Measurements from ENCODE around the gene KLHL22.
"Not testable (repeated sequence)": the region's sequence is repeated elsewhere in the genome, so short reads cannot be mapped to it uniquely, and the experiment has no call there.

The KLHL22 gene

DNA sequence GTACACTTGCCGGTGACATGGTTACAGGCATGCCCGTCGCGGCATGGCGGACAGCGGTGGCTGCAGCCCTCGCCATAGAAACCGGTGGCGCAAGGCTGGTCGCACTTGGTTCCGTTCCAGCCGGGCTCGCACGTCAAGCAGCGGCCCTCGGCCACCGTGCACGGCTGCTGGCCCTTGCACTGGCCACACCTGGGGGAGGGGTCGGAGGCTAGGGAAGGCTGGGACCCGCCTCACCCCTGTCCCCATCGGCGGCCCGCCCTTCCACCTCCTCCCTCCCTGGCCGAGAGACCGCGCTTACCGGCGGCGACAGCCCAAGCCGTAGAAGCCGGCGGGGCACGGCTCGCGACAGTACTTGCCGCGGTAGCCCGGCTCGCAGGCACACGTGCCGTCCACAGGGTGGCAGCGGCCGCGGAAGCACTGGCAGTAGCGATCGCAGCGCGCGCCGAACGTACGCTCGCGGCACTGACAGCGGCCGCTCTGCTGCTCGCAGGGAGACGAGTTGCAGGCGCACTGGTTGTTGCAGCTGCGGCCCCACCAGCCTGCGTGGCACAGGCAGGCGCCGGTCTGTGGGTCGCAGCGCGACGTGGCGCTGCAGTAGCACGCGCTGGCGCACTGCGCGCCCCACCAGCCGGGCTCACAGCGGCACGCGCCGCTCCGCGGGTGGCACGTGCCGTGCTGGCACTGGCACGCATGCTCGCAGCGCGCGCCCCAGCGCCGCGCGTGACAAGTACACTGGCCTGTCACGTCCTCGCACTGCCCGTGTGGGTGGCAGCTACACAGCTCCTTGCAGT, 64.7 kb downstream of the KLHL22 start:
- peak; percentile 59 for DNase-seq

- peak; percentile 18 for DNase-seq
Measured at GRCh38 chr22:20430101-20430719, 65.4 kb downstream of the KLHL22 start.

GRCh38 chr22:20429254-20430100, 66.1 kb downstream of the KLHL22 start:
- DNase-seq = peak; percentile 82

DNA sequence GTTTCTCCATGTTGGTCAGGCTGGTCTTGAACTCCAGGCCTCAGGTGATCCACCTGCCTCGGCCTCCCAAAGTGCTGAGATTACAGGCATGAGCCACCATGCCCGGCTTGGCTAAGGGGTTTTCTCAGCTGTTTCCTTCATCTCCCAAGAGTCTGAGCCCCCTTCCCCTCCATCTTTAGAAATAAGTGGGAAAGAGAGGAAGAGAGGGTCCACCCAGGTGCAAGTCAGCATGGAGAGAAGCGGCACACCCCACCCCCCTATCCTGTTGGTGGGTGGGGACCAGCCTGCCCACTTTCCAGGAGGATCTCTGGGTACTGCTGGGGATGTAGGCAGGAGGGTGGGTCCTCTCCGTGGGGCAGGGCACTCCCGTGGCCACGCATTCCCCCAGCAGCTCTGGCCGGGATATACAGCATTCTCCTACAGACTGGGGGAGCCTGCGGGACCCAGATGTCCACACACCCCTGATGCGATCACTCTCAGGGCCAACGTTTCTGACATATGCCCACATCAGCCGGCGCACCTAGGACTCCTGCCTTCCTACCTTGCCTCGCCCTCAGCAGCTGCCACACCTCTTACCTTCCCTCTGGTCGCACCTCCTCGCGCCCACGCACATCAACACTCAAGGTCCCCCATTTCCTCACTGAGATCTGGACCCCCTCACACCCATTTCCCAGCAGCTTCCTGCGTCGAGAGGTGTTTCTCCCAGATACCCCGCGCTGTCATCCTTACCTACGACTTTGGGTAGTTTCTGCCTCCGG, 66.9 kb downstream of the KLHL22 start:
- DNase-seq = no peak

DNA sequence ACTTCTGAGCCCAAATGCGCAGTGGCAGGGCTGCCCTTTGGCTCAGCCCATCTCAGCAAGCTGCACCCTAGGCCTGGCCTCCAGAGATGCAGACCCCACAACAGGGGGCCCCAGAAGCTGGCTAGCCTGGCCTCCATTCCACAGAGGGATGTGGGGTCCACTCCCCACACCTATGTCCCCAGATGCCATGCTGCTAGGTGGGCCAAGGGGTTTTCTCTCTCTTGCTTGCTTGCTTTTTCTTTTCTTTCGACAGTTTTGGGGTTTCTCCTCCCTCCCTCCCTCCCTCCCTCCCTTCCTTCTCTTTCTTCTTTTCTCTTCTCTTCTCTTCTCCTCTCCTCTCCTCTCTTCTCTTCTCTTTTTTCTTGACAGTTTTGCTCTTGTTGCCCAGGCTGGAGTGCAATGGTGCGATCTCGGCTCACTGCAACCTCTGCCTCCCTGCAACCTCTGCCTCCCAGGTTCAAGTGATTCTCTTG, 67.6 kb downstream of the KLHL22 start:
- DNase-seq = no peak

DNA sequence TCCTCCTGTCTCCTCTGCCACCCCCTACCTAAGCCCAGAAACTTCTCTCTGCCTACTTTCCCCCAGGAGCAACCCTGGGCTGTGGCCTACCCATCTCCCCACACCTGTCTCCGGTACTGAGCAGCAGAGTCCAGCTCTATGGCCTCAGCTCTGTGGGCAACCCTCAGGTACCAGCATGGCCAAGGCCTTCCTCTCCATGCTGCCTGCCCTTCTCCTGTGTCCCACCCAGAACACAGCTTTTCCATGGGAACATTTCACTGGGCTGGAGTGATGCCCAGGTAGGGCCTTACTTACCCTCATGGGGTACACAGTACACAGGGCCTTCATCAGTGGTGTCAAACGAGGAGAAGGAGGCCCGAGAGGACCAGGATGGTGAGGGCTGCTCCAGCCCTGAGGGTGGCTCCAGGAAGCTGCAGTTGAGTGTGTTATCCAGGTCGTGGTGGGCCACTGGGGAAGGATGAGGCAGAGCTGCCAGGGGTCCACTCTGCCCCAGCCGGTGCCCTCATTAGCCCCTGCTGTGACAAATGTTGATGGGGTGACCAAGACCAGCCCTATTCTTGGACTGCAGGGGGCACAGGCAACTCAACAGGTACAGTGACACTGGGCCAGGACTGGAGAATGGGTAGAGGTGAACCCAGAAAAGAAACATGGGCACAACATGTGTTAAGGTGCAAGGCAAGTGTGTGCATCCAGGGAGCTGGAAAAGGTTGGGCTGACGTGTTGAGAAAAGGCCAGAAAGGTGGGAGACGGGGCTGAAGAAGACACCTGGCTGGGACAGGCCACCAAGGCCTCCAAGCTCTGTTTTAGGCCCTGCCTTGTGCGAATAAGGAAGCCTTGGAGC, 68.3 kb downstream of the KLHL22 start:
- no peak for DNase-seq

DNA sequence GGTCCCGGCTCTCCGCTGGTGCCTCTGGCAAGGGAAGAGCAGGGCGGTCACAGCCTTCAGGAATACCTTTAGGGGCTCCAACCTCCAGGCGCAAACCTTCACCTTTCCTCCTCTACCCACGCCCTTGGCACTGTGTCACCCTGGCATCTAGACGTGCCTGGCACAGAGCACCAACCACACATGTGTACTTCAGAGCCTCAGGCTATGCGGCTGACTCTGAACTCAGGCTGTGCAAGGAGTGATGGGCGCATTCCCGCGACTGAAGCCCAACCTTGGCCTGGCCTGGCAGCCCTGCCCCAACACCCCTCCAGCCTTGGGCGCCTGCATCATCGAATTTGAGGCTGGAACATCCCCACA, 69.4 kb downstream of the KLHL22 start:
- DNase-seq = no peak

DNA sequence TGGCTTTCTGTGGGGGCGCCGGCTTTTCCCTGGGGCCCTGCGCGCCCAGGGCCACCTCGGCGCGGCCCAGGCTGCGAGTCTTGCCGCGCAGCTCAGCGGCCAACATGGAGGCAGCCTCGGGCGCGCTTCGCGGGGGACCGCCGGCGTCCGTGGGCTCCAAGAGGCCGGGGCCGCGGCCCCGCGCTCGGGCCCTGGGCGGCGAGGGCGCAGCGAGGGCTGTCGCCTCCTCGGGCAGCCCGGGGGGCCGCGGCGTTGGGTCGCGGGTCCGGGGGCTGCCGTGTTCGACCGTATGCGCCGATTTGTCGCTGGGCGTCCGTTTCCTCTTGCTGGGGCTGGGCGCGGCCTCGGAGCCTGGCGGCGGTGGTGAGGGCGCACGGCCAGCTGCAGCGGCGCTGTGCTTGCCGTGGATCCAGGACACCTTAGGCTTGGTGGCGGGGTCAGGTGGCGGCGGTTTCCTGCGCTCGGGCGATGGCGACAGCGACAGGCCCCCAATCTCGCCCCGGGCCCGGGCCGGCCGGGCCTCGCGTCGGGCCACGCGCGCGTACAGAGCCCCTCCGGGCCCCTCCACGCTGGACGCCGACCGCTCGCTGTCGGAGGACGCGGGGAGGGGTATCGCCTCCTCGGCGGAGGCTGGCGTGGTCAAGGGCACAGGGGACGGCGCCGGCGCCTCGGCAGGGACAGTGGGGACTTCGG, 69.9 kb downstream of the KLHL22 start:
- no peak for DNase-seq

GRCh38 chr22:20424932-20425565, 70.5 kb downstream of the KLHL22 start:
- DNase-seq = peak; percentile 21

GRCh38 chr22:20424568-20424931, 71.0 kb downstream of the KLHL22 start:
- DNase-seq = no peak

DNA sequence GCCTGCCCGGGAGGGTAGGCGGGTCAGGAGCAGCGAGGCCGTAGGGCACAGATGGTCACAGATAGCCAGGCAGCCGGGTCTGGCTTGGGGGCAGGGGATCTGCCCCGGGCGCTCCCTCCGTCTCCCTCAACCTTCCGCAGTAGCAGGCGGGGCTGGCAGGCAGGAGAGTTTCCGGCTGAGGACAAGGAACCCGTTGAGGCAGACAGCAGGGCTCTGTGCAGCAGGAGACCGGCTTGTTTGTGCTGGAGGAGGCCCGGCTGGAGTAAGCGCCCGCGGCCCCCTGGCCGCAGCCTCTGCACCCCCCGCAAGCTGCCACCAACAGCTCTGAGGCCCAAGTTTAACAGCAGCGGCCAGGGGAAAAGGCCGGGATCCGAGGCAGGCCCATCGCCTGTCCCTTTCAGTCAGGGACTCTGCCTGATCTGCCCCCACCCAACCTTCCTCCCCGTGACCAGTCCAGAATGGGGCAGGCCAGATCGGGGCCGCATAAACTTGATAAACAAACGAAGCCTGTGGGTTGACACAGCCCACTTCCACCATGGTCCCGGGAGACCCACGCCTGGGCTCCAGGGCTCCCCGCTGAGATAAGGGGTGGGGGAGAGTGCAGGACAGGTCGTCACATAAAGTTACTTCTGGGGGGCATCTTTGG, 71.6 kb downstream of the KLHL22 start:
- DNase-seq = no peak

DNA sequence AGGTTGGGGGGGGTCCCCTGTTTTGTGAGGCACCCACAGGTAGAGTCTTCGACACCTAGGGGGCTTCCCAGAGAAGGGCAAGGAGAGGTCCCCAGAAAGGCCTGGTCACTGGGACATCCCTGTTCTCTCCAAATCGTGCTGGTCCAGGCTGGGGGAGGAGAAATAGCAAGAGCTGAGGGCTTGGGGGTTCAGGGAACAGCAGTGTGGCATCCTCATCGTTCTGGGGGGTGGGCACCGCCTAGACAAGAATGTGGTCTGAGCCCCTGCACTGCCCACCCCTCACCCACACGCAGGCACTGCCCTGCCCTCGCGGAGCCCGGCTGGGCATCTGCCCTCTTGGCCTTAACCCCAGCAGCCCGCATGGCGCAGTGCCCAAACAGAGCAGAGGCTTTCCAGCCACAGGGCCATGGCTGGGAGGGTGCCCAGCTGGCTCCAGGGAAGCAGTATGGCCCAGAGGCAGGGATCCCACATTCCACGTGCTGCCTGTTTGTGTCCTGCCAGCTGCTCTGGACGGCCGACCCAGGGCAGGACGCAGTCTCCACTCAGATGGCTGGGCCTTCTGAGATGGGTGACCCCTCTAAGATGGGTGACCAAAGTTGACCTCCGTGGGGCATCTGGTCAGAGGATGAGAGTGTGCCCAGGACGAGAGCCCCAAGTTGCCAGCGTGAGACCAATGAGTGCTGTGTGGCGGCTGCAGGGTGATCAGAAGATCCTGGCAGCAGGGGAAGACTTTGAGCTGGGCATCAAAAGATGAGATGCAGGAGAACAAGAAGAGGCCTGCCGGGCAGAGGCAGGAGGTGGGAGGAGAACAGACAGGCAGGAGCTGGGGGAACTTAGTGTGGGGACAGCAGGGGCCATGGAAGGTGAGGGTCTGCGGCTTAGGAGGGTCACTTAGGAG, 72.3 kb downstream of the KLHL22 start:
- no peak for DNase-seq

- no peak for DNase-seq
Measured at GRCh38 chr22:20422271-20423007, 73.2 kb downstream of the KLHL22 start.

DNA sequence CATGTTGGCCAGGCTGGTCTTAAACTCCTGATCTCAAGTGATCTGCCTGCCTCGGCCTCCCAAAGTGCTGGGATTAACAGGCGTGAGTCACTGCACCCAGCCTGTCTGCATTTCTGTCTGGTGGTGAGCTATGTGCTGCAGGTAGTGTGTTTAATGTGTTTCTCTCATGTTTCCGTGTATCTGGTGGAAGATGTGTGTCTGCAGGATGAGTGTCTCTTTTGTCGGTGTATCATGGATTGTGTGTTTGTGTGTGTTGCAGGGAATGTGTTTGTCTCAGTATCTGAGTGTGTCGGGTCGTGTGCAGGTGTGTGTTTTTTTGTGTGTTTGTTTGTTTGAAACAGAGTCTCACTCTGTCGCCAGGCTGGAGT, 74.1 kb downstream of the KLHL22 start:
- DNase-seq = no peak

DNA sequence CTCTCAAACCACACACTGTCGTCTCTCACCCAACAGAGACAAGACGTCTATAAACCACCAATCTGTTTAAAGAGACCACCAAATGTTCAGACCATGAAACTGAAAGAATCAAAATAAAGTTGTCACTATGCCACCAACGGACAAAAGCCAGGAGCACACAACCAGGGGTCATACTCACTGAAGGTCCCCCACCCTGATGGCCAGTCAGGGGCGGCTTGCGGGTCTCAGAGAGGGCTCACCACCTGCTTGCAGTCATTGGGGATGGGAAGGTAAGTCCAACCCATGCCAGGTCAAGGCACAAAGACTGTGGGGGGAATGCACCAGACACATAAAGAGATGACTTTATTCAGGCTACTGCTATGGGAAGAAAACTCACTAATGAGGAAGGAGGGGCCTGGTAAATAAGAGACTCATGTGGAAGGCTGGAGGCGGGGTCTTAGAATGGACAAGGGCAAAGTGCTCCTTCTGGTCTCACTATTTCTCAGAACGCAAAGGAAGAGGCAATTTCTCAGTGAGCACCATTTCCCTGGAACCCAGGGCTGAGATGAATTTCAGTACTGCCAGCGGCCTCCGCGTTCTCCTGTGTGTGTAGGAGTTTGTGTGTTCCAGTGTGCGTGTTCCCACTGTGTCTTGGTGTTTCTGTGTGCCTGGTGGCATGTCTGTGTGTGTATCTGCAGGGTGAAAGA, 75.3 kb downstream of the KLHL22 start:
- no peak for DNase-seq

DNA sequence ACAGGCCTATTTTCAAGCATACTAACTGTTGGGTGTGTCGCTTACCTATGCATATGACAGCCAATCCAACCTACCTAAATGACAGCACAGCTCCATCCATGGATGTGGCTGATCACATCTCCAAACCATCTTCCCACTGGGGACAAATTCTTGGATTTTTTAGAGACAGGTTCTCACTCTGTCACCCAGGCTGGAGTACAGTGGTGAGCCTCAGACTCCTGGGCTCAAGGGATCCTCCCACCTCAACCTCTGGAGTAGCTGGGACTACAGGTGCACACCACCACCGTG, 76.0 kb downstream of the KLHL22 start:
- DNase-seq = no peak

GRCh38 chr22:20418211-20418788, 77.3 kb downstream of the KLHL22 start:
- DNase-seq = peak; percentile 69

DNA sequence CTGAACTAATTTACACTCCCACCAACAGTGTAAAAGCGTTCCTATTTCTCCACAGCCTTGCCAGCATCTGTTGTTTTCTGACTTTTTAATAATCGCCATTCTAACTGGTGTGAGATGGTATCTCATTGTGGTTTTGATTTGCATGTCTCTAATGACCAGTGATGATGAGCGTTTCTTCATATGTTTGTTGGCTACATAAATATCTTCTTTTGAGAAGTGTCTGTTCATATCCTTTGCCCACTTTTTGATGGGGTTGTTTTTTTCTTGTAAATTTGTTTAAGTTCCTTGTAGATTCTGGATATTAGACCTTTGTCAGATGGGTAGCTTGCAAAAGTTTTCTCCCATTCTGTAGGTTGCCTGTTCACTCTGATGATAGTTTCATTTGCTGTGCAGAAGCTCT, 79.9 kb downstream of the KLHL22 start:
- not testable (repeated sequence) for DNase-seq

All from stimulated activated CD4-positive, alpha-beta T cell treated with anti-CD3 and anti-CD28 coated beads, Interleukin-12 subunit alpha, Interleukin-12 subunit beta, amount 100 ng/mL, for 4 hours (primary cell).